NCI-H146 treated with DMSO at 0.1 percent for 48 hours (cell line): ENCODE measurements around the gene ICA1L.
"Not testable (repeated sequence)": the region's sequence is repeated elsewhere in the genome, so short reads cannot be mapped to it uniquely, and the experiment has no call there.

Experiments used
- DNase-seq: peaks from one replicate; lab custom pipeline; 2025; ENCODE audit not compliant: unreplicated experiment; lab: John Stamatoyannopoulos, UW

Gene ICA1L

GRCh38 chr2:202847693-202848524 lies 23.7 kb downstream of the ICA1L start:
- DNase-seq: no peak

DNA sequence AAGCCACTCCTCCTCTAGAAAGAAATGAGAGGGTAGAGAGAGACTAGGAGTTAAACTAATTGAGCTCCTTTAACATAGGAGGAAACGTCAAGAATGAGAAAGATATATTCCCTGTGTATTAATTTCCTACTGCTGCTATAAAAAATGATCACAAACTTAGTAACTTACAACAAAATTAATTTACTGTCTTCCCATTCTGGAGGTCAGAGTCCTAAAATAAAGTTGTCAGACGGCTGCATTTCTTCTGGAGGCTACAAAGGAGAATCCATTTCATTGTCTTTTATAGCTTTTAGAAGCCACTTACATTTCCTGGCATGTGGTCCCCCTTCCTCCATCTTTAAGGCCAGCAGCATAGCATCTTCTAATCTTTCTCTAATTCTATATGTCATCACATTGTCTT lies 26.9 kb downstream of the ICA1L start:
- DNase-seq: no peak

- DNase-seq: no peak
Measured at GRCh38 chr2:202842690-202843089, 28.9 kb downstream of the ICA1L start.

GRCh38 chr2:202841090-202841867 lies 30.3 kb downstream of the ICA1L start:
- no peak for DNase-seq

- DNase-seq: peak; percentile 26
Measured at GRCh38 chr2:202831242-202832220, 40.0 kb downstream of the ICA1L start.

GRCh38 chr2:202824901-202825300 lies 46.7 kb downstream of the ICA1L start:
- DNase-seq: no peak

DNA sequence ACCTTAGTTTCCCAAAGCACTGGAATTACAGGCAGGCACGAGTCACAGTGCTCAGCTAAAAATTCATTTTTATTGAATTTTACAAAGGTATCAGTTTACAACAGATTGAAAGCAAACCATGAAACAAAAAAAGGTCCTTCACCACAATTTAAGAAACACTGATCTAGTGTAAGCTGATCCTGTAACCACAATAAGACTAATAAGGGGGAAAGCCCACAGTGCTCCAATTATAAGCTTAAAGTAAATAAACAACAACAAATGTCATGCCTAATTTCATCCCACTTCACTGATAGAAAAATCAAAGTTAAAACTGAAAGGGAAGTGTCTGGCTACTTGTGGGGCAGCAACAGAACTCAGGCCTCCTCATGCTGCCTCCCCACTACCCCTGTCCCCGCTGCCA lies 49.2 kb downstream of the ICA1L start:
- peak; percentile 0 for DNase-seq

DNA sequence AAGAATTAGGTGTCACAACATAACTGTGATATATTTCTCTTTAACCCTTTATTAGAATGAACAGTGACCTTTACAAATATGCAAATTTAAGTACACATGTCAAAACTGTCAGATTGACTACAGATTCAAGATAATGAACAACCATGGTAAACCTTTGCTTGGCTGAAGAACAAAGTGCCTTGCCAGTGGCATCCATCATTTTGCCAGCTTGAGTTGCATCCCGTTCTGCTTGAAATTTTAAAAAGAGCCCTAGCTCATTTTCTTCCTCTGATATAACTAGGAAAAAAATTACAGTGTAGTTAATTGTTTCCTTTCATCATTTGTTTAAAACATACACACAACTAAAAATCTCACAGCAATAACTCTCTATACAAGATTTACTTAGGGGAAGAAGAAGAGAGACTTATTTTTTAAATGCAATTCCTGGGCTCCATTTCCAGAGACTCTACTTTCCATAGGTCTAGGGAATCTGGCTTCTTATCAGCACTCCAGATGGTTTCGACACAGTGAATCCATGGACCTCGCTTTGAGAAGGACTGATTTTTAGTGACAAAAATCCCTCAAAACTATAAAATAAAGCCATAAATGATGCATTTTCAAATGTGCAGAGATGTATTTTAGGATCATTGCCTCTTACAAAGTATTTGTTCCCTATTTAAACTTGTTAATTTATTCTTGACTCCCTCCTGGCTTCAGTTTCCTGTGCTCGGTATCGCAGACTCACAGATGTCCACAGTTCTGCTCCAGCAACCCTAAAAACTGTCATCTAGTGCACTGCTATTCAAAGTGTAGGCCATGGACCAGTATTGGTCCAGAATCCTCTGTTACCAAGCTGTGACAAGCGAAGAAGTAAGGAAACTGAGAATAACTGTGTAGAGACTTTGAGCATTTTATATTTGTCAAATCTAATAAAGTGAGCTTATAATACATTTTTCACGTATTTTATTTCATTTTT lies 50.1 kb downstream of the ICA1L start:
- no peak for DNase-seq

GRCh38 chr2:202818321-202818720 lies 53.2 kb downstream of the ICA1L start:
- no peak for DNase-seq

DNA sequence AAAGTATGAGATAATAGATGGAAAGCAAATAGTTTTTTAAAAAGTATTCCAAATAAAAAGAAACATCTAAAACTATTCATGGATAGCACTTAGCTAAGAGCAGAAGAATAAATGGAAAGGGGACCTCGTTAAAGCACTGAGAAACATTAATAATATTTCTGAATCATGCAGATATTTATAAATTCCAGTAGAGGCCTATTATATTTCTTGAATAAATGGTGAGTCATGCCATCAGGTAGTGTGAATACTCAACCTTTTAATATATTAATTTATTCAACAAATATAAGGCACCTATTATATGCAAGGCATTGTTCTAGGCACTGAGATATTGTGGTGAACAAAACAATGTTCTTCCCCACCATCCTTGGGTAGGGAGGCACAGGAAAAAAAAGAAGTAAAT lies 53.8 kb downstream of the ICA1L start:
- no peak for DNase-seq

DNA sequence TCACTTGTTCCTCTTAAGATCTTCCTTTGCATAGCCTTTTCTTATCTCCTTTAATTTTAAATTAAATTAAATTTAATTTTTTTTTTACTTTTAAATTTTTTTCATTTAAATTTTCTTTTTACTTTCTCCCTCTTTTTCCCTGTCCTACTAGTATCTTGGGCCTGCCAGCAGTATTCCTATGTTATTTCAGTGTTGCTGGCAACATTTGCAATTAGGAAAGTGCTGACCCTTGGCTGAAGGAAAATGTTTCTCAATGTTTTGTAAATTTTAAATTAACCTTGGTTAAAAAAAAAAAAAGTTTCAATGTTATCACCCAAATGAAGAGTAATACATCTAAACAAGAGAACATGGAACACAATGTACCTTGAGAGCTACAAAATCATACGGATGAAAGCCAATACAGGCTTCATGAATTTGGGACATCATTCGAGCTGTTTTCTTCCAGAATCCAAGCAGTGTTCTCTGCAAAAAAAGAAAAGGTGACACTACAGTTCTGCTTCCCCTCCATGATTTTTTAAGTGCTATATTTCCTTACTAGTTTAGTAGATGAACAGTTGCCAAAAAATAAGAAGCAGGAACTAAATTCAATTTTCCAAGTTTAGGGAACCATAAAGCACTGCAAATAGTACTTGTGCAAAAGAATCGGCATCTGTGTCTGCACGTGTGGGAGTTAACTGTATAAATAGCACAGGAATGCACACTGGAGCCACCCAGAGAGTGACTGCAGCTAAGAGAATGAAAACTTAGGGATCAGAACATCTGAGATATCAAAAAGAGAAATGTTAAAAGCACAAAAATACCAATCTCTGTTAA lies 55.8 kb downstream of the ICA1L start:
- no peak for DNase-seq

DNA sequence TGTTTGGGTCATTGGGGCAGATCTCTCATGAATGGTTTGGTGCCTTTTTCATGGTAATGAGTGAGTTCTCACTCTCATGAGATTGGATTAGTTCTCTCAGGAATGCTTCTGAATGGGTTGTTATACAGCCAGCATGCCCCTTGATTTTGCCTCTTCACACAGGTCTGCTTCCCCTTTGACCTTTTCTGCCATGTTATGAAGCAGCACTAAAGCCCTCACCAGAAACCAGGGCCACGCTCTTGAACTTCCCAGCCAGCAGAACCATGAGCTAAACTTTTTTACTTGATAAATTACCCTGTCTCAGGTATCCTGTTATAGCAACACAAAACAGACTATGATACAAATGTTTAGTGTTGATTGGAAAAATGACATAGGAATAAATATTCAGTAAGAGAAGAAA lies 57.3 kb downstream of the ICA1L start:
- DNase-seq: no peak

- DNase-seq: no peak
Measured at GRCh38 chr2:202813387-202813786, 58.2 kb downstream of the ICA1L start.

DNA sequence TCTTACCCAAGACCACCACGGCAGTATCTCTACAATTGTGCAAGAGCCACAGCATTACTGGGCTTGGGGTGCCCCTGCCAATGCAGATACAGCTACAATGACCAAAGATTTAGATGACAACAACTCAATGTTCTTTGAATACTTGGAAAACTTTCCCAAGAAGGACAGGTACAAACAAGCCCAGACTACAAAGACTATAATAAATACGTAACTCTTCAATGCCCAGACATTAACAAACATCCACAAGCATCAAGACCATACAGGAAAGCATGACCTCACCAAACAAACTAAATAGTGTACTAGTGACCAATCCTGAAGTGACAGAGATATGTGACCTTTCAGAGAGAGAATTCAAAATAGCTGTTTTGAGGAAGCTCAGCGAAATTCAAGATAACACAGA lies 62.8 kb downstream of the ICA1L start:
- no peak for DNase-seq

- DNase-seq: not testable (repeated sequence)
Measured at GRCh38 chr2:202807431-202808138, 64.0 kb downstream of the ICA1L start.

GRCh38 chr2:202805911-202806310 lies 65.7 kb downstream of the ICA1L start:
- DNase-seq: not testable (repeated sequence)

DNA sequence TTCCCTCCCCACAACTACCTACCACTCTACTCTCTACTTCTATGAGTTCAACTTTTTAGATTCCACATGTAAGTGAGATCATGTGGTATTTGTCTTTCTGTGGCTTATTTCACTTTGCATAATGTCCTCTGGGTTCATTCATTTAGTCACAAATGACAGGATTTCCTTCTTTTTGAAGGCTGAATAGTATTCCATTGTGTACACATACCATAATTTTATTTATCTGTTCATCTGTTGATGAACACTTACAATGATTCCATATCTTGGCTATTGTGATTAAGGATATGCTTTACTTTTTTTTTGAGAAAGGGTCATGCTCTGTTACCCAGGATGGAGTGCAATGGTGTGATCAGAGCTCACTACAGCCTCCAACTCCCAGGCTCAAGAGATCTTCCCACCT lies 73.6 kb downstream of the ICA1L start:
- no peak for DNase-seq

GRCh38 chr2:202790676-202791075 lies 80.9 kb downstream of the ICA1L start:
- no peak for DNase-seq

DNA sequence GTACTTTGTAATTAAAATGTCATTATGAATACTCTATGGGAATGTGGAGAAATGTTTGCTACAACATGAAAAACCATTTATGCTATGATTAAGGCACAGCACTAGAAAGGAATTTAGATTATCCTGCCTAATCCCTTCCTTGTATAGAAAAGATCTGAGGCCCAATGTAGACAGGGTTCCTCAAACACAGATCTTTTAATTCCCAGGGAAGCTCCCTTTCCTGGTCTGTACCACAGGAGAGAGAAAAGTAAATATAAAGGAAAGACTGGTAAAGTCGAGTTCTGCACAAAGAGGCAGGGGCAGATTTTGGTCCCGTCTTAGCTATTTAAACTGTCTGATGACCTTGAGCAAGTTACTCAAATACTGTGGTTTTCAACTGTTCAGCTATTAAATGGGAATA lies 84.7 kb downstream of the ICA1L start:
- DNase-seq: no peak
